ENCODE measurements around the gene FHAD1. TPM values are rescaled to one million over a fixed set of nuclear protein-coding genes. Genes with fewer than 3 reads are reported as not detected.
"Not testable (repeated sequence)": the region's sequence is repeated elsewhere in the genome, so short reads cannot be mapped to it uniquely, and the experiment has no call there.

Gene FHAD1
- total RNA-seq, 1 experiment from 2014 or later: 0.87 TPM

DNA sequence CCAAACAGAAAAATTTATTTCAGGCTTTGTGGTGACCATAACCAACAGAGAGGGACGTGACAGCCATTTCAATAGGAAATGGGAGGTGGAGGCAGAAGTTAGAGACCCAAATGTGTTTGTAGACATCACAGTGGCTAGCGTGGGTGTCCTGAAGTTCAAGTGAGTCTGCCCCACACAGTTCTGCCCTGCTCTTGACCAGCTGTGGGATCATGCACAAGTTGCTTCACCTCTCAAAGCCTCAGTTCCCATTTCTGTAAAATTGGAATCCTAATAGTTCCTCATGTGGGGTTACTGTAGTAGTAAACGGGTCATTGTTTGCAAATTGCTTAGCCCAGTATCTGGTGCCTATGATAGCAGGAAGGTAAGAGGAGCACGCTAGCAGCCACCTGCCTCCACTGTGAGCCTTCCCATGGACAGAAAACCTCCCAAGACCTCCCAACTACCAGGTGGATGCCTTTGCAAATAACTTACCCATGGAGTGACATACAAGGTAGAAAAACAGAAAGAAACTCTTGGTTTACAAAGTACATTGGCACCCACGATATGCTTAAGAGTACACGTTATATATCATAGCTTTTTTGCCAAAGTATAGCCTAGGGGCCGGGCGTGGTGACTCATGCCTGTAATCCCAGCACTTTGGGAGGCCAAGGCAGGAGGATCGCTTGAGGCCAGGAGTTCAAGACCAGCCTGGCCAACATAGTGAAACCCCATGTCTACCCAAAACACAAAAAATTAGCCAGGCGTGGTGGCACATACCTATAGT is 29.1 kb downstream of the FHAD1 start:
- DNase-seq (ENCODE audit: low read depth): no peak

DNA sequence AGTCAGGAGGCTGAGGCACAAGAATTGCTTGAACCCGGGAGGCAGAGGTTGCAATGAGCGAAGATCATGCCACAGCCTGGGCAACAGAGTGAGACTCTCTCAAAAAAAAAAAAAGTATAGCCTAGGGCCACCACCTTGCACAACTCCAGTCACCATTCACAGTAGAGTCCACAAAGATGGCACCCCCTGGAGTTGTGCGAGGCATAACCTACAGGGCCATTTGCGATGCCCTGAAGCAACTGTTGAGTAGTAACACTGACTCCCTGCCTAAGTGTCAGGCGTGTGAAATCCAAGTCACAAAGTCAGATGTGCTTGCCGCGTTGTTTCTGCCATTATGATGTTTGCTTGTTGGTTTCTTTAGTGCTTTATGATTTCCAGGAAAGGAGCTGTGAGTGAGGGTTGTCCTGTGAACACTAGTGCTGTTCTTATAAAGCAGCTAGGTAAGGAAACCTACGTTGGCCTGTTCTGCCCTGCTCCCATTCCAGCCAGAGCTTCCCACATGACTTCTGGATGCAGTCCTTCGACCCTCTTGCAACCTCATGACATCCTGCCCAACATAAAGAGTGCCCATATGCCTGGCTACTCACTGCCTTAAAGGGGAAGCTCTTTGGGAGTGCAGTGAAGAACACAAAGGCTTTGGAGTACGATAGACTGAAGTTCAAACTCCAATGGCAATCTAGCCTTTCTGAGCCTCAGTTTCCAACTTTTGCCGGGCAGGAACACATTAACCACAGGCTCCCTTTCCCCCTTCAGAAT is 29.8 kb downstream of the FHAD1 start:
- DNase-seq (ENCODE audit: low read depth): no peak

DNA sequence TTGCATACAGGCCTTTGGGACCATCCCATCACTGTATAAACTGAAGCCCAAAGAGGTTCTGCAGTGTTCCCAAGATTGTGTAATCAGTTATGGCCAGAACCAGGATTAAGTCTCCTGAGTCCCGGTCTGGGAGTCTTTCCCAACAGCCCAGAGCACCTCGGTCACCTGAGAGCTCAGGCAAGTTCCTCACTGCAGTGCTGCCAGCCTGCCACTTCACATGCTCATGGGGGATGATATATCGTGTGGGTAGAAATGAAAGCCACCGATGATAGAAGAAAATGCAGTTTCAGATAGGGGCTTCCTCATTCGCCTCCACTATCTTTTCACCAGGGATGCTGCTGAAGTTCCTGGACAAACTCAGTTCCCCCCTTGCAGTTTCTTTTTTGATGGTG is 30.4 kb downstream of the FHAD1 start:
- no peak for DNase-seq (ENCODE audit: low read depth)

GRCh38 chr1:15277933-15278332 is 30.9 kb downstream of the FHAD1 start:
- DNase-seq (ENCODE audit: low read depth): no peak

GRCh38 chr1:15279576-15280230 is 32.7 kb downstream of the FHAD1 start:
- no peak for DNase-seq (ENCODE audit: low read depth)

- no peak for DNase-seq (ENCODE audit: low read depth)
Measured at GRCh38 chr1:15280416-15280815, 33.4 kb downstream of the FHAD1 start.

GRCh38 chr1:15282038-15282437 is 35.0 kb downstream of the FHAD1 start:
- no peak for DNase-seq (ENCODE audit: low read depth)

GRCh38 chr1:15282810-15283474 is 35.9 kb downstream of the FHAD1 start:
- DNase-seq (ENCODE audit: low read depth): no peak

DNA sequence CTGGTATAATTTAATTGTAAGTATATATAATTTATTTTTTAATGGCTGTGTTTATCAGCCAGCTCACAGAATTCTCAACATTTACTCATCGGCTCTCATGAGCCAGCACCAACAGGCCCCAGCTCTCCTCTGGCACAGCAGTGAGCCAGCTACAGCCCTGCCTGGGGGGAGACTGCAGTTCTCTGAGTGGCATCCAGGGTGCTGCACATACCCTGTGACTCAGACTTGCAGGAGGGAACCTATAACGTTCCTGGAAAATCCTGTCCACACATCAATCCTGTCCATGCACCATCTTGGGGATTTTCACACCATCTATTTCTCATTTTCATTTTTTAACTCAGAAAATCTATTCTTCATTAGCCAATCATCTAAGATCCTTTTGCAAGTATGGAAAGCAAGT is 36.5 kb downstream of the FHAD1 start:
- DNase-seq (ENCODE audit: low read depth): peak; percentile 42

DNA sequence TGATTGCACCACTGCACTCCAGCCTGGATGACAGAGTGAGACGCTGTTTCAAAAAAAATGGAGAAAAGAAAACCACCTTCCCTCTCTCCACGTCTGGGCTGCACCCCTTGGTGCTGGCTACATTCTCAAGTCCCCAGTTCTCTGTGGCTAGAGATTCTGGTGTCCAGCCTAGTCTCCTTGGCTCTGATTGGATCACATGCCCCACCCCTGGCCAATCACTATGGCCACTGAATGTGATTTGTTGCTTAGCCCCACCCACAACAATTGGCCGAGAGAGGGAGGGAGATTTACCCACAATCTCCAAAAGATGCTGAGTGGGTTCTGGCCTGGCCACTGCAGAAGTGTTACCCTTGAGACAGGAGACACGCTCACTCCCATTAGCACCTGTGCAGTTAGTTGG is 39.4 kb downstream of the FHAD1 start:
- DNase-seq (ENCODE audit: low read depth): no peak

- DNase-seq (ENCODE audit: low read depth): no peak
Measured at GRCh38 chr1:15287035-15287979, 40.3 kb downstream of the FHAD1 start.

- DNase-seq (ENCODE audit: low read depth): no peak
Measured at GRCh38 chr1:15288173-15288926, 41.3 kb downstream of the FHAD1 start.

- peak; percentile 39 for DNase-seq (ENCODE audit: low read depth)
Measured at GRCh38 chr1:15289251-15289651, 42.2 kb downstream of the FHAD1 start.

DNA sequence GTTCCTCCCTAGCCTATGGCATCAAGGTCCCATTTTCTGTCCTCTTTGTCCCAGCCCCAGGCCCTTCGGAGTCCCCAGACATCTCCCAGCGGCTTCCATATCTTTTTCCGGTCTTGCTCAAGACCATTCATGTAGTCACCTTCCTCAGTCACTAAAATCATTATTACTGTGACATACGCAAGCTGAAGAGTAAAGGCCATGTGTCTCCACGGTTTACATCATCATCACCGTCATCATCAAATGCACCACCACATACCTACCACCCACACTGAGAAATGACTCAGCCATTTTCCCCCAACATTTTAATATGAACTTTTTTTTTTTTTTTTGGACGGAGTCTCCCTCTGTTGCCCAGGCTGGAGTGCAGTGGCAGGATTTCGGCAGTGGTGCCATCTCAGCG is 43.4 kb downstream of the FHAD1 start:
- peak; percentile 70 for DNase-seq (ENCODE audit: low read depth)

- DNase-seq (ENCODE audit: low read depth): no peak
Measured at GRCh38 chr1:15295696-15296095, 48.7 kb downstream of the FHAD1 start.

- peak; percentile 34 for DNase-seq (ENCODE audit: low read depth)
Measured at GRCh38 chr1:15296585-15297321, 49.7 kb downstream of the FHAD1 start.

DNA sequence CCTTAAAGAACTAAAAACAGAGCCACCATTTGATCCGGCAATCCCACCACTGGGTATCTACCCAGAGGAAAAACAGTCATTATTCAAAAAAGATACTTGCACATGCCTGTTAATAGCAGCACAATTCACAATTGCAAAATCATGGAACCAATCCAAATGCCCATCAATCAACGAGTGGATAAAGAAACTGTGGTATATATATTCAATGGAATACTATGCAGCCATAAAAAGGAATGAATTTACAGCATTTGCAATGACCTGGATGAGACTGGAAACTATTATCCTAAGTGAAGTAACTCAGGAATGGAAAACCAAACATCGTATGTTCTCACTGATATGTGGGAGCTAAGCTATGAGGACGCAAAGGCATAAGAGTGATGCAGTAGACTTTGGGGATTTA is 51.0 kb downstream of the FHAD1 start:
- DNase-seq (ENCODE audit: low read depth): not testable (repeated sequence)

DNA sequence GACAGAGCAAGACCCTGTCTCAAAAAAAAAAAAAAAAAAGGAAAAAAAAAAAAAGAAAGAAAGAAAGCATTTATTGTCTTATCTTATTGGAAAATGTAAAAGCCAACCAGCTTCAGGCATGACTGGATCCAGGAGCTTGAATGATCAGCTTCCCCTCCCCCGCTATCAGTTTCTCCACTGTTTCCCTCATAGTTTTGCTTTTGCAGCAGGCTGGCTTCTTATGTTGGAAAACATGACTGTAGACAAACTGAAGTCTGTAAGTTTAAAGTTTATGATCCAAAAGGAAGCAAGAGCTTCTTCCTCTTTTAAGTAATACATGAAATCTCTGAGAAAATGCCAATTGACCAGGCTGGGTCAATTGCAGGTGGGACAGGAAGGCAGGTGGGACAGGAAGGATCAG is 52.2 kb downstream of the FHAD1 start:
- no peak for DNase-seq (ENCODE audit: low read depth)

DNA sequence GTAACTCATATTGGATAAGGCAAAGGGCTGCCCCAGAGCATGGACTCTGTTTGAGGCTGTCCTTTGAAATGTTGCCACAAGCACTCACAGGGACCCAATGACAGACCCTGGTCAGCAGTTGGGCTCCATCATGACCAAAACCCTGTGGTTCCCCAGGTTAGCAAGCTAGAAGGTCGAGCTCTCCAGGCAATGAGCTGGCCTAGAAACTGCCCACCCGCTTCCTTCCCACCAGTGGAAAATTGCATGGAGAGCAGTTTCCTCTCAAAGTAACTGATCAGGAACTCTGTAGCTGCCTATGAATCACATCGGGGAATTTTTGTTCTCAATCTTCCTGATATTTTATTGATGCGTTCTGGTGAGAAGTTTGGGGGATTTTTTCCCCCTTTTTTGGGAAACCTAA is 52.8 kb downstream of the FHAD1 start:
- DNase-seq (ENCODE audit: low read depth): no peak
